GM21360 (cell line): ENCODE measurements around the gene TEPSIN.

Experiments used
- ATAC-seq: cut with Tn5 transposase; IDR thresholded peaks from one replicate; pipeline ENCODE4 v1.9.1; 2021; ENCODE audit warnings: mild to moderate bottlenecking, moderate library complexity; ENCODE audit not compliant: unreplicated experiment

TEPSIN gene

GRCh38 chr17:81187586-81188490 lies 51.0 kb downstream of the TEPSIN start:
- no peak for ATAC-seq

DNA sequence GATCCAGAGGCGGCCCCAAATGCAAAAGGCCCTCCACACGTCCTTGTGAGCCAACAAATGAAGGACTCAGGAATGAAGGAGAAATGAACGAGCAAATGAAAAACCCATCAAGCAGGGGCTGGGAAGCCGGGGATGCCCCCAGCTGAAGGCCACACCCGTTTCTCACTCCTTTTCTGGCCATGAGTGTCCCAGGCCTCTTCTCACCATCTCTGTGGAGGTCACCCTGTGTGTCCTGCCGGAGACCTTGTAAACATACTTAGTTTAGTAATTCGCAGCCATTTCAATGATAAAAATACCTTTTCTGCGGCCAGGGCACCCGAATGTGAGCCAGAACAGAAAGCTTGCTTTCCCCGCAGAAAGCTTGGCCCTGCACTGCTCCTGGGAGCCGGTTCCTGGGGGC lies 51.7 kb downstream of the TEPSIN start:
- no peak for ATAC-seq

- no peak for ATAC-seq
Measured at GRCh38 chr17:81186203-81186602, 52.7 kb downstream of the TEPSIN start.

DNA sequence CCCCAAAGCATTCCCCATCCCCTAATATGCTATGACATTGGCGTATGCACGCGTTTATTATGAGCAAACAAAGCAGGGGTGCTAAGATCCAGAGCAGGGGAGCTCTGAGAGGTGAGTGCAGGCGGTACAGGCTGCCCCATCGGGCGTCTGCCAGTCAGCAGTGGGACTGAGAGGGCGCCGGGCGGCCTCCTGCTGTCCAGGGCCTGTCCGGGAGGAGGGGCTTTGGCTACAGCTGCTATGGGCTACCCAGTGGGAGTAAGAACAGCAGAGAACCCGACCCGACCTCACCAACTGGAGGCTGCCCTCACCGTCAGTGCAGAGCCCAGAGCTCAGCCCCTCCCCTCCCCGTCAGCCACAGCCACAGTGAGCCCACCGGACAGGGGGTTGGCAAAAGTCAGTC lies 54.3 kb downstream of the TEPSIN start:
- ATAC-seq: no peak

GRCh38 chr17:81183807-81184206 lies 55.0 kb downstream of the TEPSIN start:
- ATAC-seq: no peak

DNA sequence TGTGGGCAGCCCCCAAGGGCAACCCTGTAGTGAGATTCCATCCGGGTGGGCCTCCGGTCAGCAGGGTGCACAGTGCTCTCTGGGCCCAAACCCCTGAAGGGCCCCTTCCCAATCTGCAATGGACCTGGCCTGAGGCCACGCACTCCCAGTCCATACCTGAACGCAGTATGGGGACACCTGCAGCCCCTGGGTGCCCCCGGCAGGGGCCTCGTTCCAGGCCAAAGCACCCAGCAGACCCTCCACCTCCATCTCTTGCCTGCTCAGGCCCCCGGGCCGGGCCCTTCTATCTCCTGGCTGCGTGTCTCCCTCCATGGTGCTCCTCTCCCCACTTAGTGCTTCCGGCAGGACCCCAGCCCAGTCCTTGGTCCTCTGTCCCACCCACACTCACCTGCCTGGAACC lies 55.5 kb downstream of the TEPSIN start:
- ATAC-seq: no peak

DNA sequence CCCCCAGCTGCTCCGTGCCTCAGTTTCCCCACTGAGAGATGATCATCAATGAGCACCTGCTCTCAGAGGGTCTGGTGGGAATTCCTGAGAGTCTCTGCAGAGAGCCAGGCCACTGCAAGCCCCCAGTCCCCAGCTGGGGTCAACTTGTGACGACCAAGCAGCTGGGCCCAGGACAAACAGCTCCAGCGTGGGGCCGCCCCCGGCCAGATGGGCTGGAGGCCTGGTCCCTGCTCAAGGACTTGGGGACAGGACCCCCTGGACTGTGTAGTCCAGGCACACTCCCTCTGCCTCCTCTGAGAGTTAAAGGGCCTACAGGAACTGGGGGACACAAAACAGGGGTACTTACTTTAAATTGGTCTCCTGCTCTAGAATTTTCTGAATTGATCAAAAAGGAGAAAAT lies 56.3 kb downstream of the TEPSIN start:
- no peak for ATAC-seq

DNA sequence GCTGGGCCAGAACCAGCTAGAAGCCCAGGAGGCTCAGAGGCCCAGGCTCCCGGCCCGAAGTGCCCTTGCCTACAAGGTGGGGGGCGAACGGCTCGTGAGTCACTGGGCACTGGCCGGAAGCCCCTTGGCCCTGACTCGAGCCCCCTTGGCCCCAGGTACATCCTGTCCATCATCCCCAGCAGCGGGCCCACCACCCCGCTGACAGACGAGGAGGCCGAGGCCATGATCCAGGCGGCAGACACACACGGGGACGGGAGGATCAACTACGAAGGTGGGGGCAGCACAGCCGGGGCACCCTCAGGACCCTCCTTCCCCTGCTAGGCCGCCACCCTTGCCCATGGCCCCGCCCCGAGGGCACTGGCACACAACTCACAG lies 57.1 kb downstream of the TEPSIN start:
- ATAC-seq: no peak

DNA sequence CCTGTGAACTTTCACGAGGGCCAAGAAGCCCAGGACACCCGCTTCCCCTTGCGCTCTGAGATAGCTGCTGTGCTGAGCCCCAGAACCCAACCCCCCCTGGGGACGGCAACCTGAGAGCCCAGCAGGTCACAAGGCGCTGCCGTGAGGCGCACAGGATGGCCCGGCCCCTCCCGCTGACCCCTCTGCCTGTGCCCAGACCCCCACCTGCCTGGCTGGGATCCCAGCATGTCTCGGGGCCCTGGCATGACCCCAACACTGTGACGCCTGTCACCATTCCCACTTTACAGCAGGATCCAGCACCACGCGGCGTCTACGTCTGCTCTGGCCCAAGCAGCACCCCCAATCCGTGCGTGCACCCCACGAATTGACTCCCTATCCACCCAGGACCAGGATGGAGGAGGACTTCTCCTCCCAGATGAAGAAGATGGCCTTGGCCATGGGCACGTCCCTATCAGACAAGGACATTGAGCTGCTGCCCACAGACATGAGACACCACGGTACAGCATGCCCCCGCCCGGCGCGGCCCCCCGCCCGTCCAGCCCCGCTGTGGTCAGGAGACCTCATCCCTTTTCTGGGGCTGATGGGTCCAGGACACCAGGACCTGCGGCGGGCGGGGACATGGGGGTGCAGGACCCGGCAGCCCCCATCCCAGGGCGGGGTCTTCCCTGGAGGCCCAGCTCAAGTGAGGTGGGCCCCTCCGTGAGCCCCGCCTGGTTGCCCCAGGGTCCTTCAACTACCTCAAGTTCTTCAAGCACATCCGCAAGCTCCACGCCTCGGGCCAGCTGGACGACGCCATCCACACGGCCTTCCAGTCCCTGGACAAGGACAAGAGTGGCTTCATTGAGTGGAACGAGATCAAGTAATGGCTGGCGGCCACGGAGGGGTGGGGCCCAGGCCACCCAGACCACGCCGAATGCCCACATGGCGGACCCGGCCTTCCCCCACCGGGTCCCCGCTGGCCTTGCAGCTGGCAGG lies 57.7 kb downstream of the TEPSIN start:
- no peak for ATAC-seq

DNA sequence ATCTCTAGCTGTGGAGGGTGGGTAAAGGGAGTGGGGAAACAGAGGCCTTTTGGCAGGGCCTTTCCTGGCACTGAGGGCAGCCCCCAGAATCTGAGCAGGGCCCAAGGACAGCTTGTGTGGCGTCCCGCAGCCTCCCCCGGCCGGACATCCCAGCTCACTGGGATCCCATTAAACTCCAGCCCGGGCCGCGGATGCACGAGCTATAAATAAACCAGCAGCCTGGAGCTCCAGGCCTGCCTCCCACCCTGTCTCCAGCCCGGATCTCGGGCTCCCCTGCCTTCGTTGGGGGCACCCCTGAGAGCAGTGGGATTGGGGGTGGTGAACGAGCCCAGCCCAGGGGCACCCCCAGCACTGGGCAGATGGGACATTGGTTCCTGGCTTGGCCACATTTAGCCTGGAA lies 59.0 kb downstream of the TEPSIN start:
- ATAC-seq: no peak

- no peak for ATAC-seq
Measured at GRCh38 chr17:81179220-81179619, 59.6 kb downstream of the TEPSIN start.
